Smooth muscle cell (in vitro differentiated cells): ENCODE measurements around the gene CITED4. TPM values are rescaled to one million over a fixed set of nuclear protein-coding genes. Genes with fewer than 3 reads are reported as not detected.

Experiments
- DNase-seq: peaks from one replicate; lab custom pipeline; 2025; ENCODE audit not compliant: unreplicated experiment; lab: John Stamatoyannopoulos, UW
- H2AFZ ChIP-seq: fragments of 200-600 bp; sonication (generic); 2 replicates; pipeline ENCODE4 v1.6.0; 2016; ENCODE audit warnings: antibody characterized with exemption, low read depth, mild to moderate bottlenecking
- H3F3A ChIP-seq: fragments of 200-600 bp; sonication (generic); 2 replicates; pipeline ENCODE4 v1.6.0; 2017; ENCODE audit warnings: antibody characterized with exemption, low read depth
- H3K27ac ChIP-seq: fragments of 200-600 bp; sonication (generic); 2 replicates; pipeline ENCODE4 v1.5.1; 2016; ENCODE audit warnings: low read depth, mild to moderate bottlenecking
- H3K27me3 ChIP-seq: fragments of 200-600 bp; sonication (generic); 2 replicates; pipeline ENCODE4 v1.6.1; 2016; ENCODE audit warnings: low read depth, mild to moderate bottlenecking
- H3K36me3 ChIP-seq: fragments of 200-600 bp; sonication (generic); 2 replicates; pipeline ENCODE4 v1.5.1; 2016; ENCODE audit warnings: low read depth
- H3K4me1 ChIP-seq: fragments of 200-600 bp; sonication (generic); 2 replicates; pipeline ENCODE4 v1.5.1; 2016; ENCODE audit warnings: low read depth
- H3K4me2 ChIP-seq: fragments of 200-600 bp; sonication (generic); 2 replicates; pipeline ENCODE4 v1.6.0; 2016; ENCODE audit warnings: mild to moderate bottlenecking
- H3K4me3 ChIP-seq: fragments of 200-600 bp; sonication (generic); 2 replicates; pipeline ENCODE4 v1.5.1; 2016; ENCODE audit warnings: mild to moderate bottlenecking
- H3K79me2 ChIP-seq: fragments of 200-600 bp; sonication (generic); 2 replicates; pipeline ENCODE4 v1.6.0; 2016; ENCODE audit warnings: low read depth, mild to moderate bottlenecking
- H3K9ac ChIP-seq: fragments of 200-600 bp; sonication (generic); 2 replicates; pipeline ENCODE4 v1.6.0; 2016; ENCODE audit warnings: low read depth
- H3K9me3 ChIP-seq: fragments of 200-600 bp; sonication (generic); replicated peaks from 2 replicates; pipeline ENCODE4 v1.5.1; 2016; ENCODE audit warnings: low read depth
- H4K20me1 ChIP-seq: fragments of 200-600 bp; sonication (generic); 2 replicates; pipeline ENCODE4 v1.6.0; 2016; ENCODE audit warnings: low read depth
- WGBS: methylation state at CpG from one replicate; pipeline ENCODE4 v1.1.7; 2016; ENCODE audit warnings: low lambda C conversion rate; 5-methylcytosine and 5-hydroxymethylcytosine counted together
- polyA plus RNA-seq: library from polyadenylated mRNA; unstranded; fragments of >200 nt; fragmentation: Nextera tagmentation; extraction: Ambion mirVana; gene quantifications from 2 replicates; pipeline ENCODE4 v1.2.1, GENCODE V29; 2016
- total RNA-seq: library from RNA; depleted of rRNA; stranded (reverse); fragments of >200 nt; gene quantifications from 2 replicates; pipeline ENCODE4 v1.2.3, GENCODE V29; 2014
- TF ChIP-seq, protein P1 (sequence below): fragments of 200-600 bp; sonication (generic); IDR thresholded peaks from 2 replicates; pipeline ENCODE4 v1.5.1; 2017; ENCODE audit warnings: borderline replicate concordance, mild to moderate bottlenecking, antibody characterized with exemption; ENCODE audit not compliant: insufficient read depth, poor library complexity, severe bottlenecking

The CITED4 gene
- total and polyA plus RNA-seq, 2 experiments from 2014 or later: 5.5 to 10.7 TPM

DNA sequence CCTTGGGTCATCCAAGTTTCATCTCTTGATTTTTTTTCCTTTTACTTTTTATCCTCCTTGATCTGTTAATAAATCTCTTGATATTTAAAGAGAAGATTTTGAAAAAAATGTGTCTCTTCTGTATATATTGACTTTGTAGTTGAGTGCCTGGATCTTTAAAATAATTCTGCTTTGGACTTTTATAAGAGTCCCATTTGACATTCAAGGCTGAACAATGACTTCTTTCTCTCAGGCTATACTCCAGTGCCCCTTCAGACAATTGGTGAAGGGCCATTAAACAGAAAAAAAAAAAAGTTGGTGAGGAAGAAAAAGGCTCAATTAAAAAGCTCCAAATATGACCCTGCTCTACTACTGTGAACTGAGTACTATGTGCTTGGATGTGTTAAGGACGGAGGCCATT, 40.9 kb upstream of the CITED4 start:
- WGBS: 100% methylated on average over 1 of the region's 1 CpG
- H3K79me2 ChIP-seq: no peaks in the 10 kb centered on the region
- H3F3A ChIP-seq: no peaks in the 10 kb centered on the region
- no peak overlapping the region for H3K27ac ChIP-seq
- no peak for DNase-seq
- no peak overlapping the region for H3K4me3 ChIP-seq
- no peak overlapping the region for H3K9ac ChIP-seq
- no peaks in the 10 kb centered on the region for H3K9me3 ChIP-seq
- no peaks in the 10 kb centered on the region for H3K27me3 ChIP-seq
- no peak overlapping the region for H3K4me2 ChIP-seq
- no peak overlapping the region for H2AFZ ChIP-seq
- TF ChIP-seq, protein P1, sequence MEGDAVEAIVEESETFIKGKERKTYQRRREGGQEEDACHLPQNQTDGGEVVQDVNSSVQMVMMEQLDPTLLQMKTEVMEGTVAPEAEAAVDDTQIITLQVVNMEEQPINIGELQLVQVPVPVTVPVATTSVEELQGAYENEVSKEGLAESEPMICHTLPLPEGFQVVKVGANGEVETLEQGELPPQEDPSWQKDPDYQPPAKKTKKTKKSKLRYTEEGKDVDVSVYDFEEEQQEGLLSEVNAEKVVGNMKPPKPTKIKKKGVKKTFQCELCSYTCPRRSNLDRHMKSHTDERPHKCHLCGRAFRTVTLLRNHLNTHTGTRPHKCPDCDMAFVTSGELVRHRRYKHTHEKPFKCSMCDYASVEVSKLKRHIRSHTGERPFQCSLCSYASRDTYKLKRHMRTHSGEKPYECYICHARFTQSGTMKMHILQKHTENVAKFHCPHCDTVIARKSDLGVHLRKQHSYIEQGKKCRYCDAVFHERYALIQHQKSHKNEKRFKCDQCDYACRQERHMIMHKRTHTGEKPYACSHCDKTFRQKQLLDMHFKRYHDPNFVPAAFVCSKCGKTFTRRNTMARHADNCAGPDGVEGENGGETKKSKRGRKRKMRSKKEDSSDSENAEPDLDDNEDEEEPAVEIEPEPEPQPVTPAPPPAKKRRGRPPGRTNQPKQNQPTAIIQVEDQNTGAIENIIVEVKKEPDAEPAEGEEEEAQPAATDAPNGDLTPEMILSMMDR: no peak
- no peaks in the 10 kb centered on the region for H3K4me1 ChIP-seq
- no peaks in the 10 kb centered on the region for H3K36me3 ChIP-seq
- no peaks in the 10 kb centered on the region for H4K20me1 ChIP-seq

DNA sequence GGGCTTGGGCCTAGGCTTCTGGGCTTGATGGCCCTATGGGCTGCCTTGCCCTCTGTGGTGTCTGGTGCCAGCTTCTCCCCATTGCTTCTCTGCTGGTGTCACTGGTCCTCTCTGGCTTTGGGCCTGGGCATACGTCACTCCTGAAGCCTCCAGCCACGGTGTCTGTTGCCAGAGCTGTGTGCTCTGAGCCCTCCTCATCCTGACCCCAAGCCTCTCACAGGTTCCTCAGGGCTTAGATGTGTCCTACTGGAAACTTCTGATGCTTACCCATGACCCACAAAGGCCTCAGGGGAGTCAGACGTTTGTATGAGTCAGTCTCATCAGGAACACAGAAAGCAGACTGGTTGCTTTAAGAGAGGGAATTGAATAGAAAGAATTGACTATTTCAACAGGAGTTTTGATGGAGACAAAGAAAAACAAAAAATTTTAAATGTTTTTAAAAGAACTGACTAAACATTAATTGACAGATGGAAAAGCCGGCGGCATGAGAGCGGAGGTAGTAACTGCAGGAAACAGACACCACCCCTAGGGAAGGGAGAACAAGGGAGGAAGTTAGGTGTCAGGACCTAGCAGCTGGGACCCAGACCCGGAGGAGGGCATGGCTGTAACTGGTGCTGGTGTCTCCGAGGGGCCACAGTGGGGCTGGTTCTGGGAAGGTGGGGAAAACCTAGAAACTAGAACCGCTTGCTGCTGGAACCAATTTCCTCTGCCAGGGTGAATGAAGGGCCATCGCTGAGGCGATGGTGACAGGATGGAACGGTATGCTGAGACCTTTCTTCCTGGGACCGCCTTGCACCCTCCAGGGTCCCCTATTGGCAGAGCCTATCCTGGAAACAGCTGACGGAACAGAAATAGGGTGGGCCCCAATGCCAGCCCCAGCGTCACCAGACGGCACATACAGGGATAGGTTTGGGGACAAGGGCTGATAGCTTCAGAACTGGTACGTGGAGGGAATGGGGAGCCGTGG, 40.0 kb upstream of the CITED4 start:
- TF ChIP-seq, protein P1: no peak
- DNase-seq: no peak
- Histone ChIP-seq H3K36me3 (no peaks in the 10 kb centered on the region), H3K9me3 (no peaks in the 10 kb centered on the region), H3K27ac (peak overlapping the region; percentile 55), H3K4me2 (no peak overlapping the region), H3F3A (no peaks in the 10 kb centered on the region), H4K20me1 (no peaks in the 10 kb centered on the region), H2AFZ (no peak overlapping the region), H3K27me3 (no peaks in the 10 kb centered on the region), H3K9ac (peak overlapping the region; percentile 32), H3K4me1 (no peaks in the 10 kb centered on the region), H3K79me2 (no peaks in the 10 kb centered on the region), H3K4me3 (no peak overlapping the region)
- WGBS: 79% methylated on average over 18 of the region's 18 CpGs

DNA sequence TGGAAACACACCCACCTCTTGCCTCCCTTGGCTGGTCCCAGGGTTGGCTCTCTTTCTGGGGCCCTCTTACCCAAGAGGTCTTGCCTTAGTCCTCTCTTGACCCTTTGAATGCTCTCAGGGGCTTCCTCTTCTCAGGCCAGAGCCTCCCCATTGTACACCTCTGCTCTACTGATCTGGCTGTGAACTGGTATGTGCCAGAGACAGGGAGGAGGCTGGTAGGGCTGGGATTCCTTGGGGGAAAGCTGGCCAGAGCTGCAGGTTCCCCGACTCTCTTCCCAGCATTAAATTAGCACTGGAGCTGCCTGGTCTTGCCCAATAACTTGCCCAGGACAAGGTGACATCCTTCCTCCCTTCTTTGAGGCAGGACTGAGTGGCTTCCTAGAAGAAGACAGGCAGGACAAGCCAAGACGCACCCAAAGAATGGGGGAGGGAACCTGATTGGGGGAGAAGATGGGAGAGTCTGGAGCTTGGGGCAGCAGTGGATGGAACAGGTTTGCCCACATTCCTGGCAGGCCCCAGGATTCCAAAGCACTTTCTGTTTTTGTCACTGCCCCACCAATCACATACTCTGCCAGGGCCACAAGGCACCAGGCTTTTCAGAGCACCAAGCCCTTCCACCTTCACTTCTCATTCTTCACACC, 37.2 kb upstream of the CITED4 start:
- H3K4me3 ChIP-seq: no peak overlapping the region
- H3K4me1 ChIP-seq: no peaks in the 10 kb centered on the region
- no peaks in the 10 kb centered on the region for H3K36me3 ChIP-seq
- no peaks in the 10 kb centered on the region for H3F3A ChIP-seq
- 81% methylated on average over 2 of the region's 2 CpGs for WGBS
- no peak overlapping the region for H2AFZ ChIP-seq
- DNase-seq: no peak
- no peak overlapping the region for H3K4me2 ChIP-seq
- H3K79me2 ChIP-seq: no peaks in the 10 kb centered on the region
- no peak overlapping the region for H3K27ac ChIP-seq
- TF ChIP-seq, protein P1: no peak
- H3K27me3 ChIP-seq: no peaks in the 10 kb centered on the region
- H4K20me1 ChIP-seq: no peaks in the 10 kb centered on the region
- H3K9me3 ChIP-seq: peaks cover 6% of the 10 kb centered on the region
- no peak overlapping the region for H3K9ac ChIP-seq
